WTC11 (cell line): ENCODE data around the gene CLDN22. TPM values are rescaled to one million over a fixed set of nuclear protein-coding genes. Genes with fewer than 3 reads are reported as not detected.

ENCODE experiments used
- ATAC-seq: fragments of 200-7000 bp; cut with Tn5 transposase; 2 replicates; pipeline ENCODE4 v1.10.0; 2021; ENCODE audit warnings: mild to moderate bottlenecking, moderate library complexity
- CTCF ChIA-PET: fragments of 300-600 bp; sonication (Branson Sonifier 250); formaldehyde crosslinking; loops from one replicate; lab custom pipeline; 2021; ENCODE audit warnings: antibody characterized with exemption; lab: Charles Lee
- POLR2A ChIA-PET: fragments of 350-600 bp; sonication (Branson Sonifier 250); formaldehyde crosslinking; loops from one replicate; lab custom pipeline; 2021; ENCODE audit warnings: antibody characterized with exemption; lab: Charles Lee
- DNase-seq: peaks from one replicate; pipeline ENCODE4 v3.0.0; 2021; ENCODE audit warnings: low spot score
- H3K27ac Mint-ChIP-seq: 2 replicates; pipeline ENCODE4 v1.8.0; 2021; ENCODE audit warnings: mixed read lengths
- H3K27me3 Mint-ChIP-seq: 2 replicates; pipeline ENCODE4 v1.8.0; 2021; ENCODE audit warnings: low read depth, mild to moderate bottlenecking, moderate library complexity, mixed read lengths
- H3K36me3 Mint-ChIP-seq: 2 replicates; pipeline ENCODE4 v1.8.0; 2021; ENCODE audit warnings: mixed read lengths
- H3K4me1 Mint-ChIP-seq: 2 replicates; pipeline ENCODE4 v1.8.0; 2022; ENCODE audit warnings: mixed read lengths
- H3K4me3 Mint-ChIP-seq: 2 replicates; pipeline ENCODE4 v1.8.0; 2021; ENCODE audit warnings: mild to moderate bottlenecking, moderate library complexity, mixed read lengths
- H3K9me3 Mint-ChIP-seq: 2 replicates; pipeline ENCODE4 v1.8.0; 2021; ENCODE audit warnings: mixed read lengths
- CREB1 ChIP-seq: sonication (generic); formaldehyde crosslinking; IDR thresholded peaks from 2 replicates; pipeline ENCODE4 v1.8.0; 2023; ENCODE audit warnings: mild to moderate bottlenecking, missing genetic modification reagents
- EMX1 ChIP-seq: fragments of 250-450 bp; sonication (Bioruptor Pico); IDR thresholded peaks from 2 replicates; pipeline ENCODE4 v1.8.0; 2021; ENCODE audit warnings: mild to moderate bottlenecking
- ETV6 ChIP-seq: sonication (generic); formaldehyde crosslinking; IDR thresholded peaks from 2 replicates; pipeline ENCODE4 v1.8.1; 2022; ENCODE audit warnings: mild to moderate bottlenecking, missing genetic modification reagents
- NFYB ChIP-seq: sonication (generic); formaldehyde crosslinking; conservative IDR thresholded peaks from 2 replicates; pipeline ENCODE4 v1.8.0; 2022; ENCODE audit warnings: low read depth, missing genetic modification reagents
- OVOL2 ChIP-seq: fragments of 250-450 bp; sonication (Bioruptor Pico); IDR thresholded peaks from 2 replicates; pipeline ENCODE4 v1.9.0; 2021; ENCODE audit warnings: mild to moderate bottlenecking, borderline replicate concordance
- PRRX2 ChIP-seq: fragments of 250-450 bp; sonication (Bioruptor Pico); IDR thresholded peaks from 2 replicates; pipeline ENCODE4 v1.8.0; 2021; ENCODE audit warnings: mild to moderate bottlenecking
- TCF7 ChIP-seq: sonication (generic); formaldehyde crosslinking; IDR thresholded peaks from 2 replicates; pipeline ENCODE4 v1.8.0; 2022; ENCODE audit warnings: mild to moderate bottlenecking, low read depth, missing genetic modification reagents, moderate library complexity
- ZNF263 ChIP-seq: sonication (generic); formaldehyde crosslinking; IDR thresholded peaks from 2 replicates; pipeline ENCODE4 v1.8.1; 2022; ENCODE audit warnings: low read depth, mild to moderate bottlenecking, moderate library complexity, missing genetic modification reagents
- ZNF423 ChIP-seq: fragments of 250-450 bp; sonication (Bioruptor Pico); IDR thresholded peaks from 2 replicates; pipeline ENCODE4 v2.1.2; 2022; ENCODE audit warnings: mild to moderate bottlenecking, moderate library complexity
- total RNA-seq: library from RNA; stranded (reverse); gene quantifications from 3 replicates; pipeline ENCODE4 v1.2.3, GENCODE V29; 2021
- TF ChIP-seq, protein P1 (sequence below): fragments of 250-450 bp; sonication (Bioruptor Pico); IDR thresholded peaks from 2 replicates; pipeline ENCODE4 v1.9.0; 2021; ENCODE audit warnings: mild to moderate bottlenecking
- TF ChIP-seq, protein P2 (sequence below): sonication (generic); formaldehyde crosslinking; IDR thresholded peaks from 2 replicates; pipeline ENCODE4 v1.8.0; 2022; ENCODE audit warnings: mild to moderate bottlenecking, missing genetic modification reagents
- TF ChIP-seq, protein P3 (sequence below): sonication (generic); formaldehyde crosslinking; IDR thresholded peaks from 2 replicates; pipeline ENCODE4 v1.8.0; 2023; ENCODE audit warnings: missing genetic modification reagents
- TF ChIP-seq, protein P4 (sequence below): sonication (generic); formaldehyde crosslinking; IDR thresholded peaks from 2 replicates; pipeline ENCODE4 v1.8.0; 2022; ENCODE audit warnings: mild to moderate bottlenecking, missing genetic modification reagents
- TF ChIP-seq, protein P5 (sequence below): sonication (generic); formaldehyde crosslinking; conservative IDR thresholded peaks from 2 replicates; pipeline ENCODE4 v1.8.1; 2022; ENCODE audit warnings: mild to moderate bottlenecking, missing genetic modification reagents
- TF ChIP-seq, protein P6 (sequence below): sonication (generic); formaldehyde crosslinking; IDR thresholded peaks from 2 replicates; pipeline ENCODE4 v1.8.1; 2023; ENCODE audit warnings: mild to moderate bottlenecking, moderate library complexity, missing genetic modification reagents
- TF ChIP-seq, protein P7 (sequence below): fragments of 250-450 bp; sonication (Bioruptor Pico); IDR thresholded peaks from 2 replicates; pipeline ENCODE4 v1.8.0; 2021; ENCODE audit warnings: mild to moderate bottlenecking
- TF ChIP-seq, protein P8 (sequence below): sonication (generic); formaldehyde crosslinking; IDR thresholded peaks from 2 replicates; pipeline ENCODE4 v1.8.1; 2023; ENCODE audit warnings: mild to moderate bottlenecking, missing genetic modification reagents, borderline replicate concordance

CLDN22 gene
- total RNA-seq, 1 experiment from 2014 or later, result not detected

DNA sequence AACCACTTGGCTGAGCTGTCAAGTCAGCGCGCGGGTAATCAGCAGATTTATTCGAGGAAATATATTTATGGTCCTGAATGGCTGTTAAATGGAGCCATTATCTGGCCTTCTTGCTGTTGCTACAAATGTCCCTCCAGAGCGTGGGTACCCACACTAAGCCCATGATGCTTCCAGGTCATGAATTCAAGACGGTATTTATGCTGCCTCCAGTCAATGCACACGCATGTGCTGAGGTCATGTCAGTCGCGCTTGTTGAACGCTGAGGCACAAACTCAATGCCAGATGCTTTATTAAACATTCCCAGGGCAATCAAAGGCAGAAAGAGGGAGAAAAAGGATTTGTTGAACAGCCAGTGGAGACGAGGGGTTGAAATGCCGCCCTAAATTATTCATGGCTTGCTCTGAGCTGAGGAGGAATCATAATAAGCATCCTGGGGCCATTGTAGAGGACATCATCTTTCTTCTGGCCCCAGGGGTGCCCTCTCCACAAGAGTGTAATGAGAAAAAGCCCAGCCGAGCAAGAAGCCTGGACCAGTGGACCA lies 38.2 kb upstream of the CLDN22 start:
- Mint-ChIP-seq H3K4me1 (peaks cover 11% of the 10 kb centered on the region), H3K9me3 (peaks cover 6% of the 10 kb centered on the region), H3K4me3 (no peak overlapping the region), H3K27me3 (no peaks in the 10 kb centered on the region; the same call in 1 of the 2 replicates), H3K27ac (no peak overlapping the region), H3K36me3 (no peaks in the 10 kb centered on the region)
- ChIA-PET CTCF (no interaction called here), POLR2A (no interaction called here)
- no peak for DNase-seq
- ATAC-seq, result no peak
- TF ChIP-seq CREB1 (CRISPR knock-in tag) (no peak), OVOL2 (CRISPR knock-in tag) (no peak), NFYB (CRISPR knock-in tag) (no peak), ZNF423 (CRISPR knock-in tag) (no peak), ZNF263 (no peak)
- TF ChIP-seq, protein P1, sequence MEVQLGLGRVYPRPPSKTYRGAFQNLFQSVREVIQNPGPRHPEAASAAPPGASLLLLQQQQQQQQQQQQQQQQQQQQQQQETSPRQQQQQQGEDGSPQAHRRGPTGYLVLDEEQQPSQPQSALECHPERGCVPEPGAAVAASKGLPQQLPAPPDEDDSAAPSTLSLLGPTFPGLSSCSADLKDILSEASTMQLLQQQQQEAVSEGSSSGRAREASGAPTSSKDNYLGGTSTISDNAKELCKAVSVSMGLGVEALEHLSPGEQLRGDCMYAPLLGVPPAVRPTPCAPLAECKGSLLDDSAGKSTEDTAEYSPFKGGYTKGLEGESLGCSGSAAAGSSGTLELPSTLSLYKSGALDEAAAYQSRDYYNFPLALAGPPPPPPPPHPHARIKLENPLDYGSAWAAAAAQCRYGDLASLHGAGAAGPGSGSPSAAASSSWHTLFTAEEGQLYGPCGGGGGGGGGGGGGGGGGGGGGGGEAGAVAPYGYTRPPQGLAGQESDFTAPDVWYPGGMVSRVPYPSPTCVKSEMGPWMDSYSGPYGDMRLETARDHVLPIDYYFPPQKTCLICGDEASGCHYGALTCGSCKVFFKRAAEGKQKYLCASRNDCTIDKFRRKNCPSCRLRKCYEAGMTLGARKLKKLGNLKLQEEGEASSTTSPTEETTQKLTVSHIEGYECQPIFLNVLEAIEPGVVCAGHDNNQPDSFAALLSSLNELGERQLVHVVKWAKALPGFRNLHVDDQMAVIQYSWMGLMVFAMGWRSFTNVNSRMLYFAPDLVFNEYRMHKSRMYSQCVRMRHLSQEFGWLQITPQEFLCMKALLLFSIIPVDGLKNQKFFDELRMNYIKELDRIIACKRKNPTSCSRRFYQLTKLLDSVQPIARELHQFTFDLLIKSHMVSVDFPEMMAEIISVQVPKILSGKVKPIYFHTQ, result no peak
- TF ChIP-seq, protein P2, sequence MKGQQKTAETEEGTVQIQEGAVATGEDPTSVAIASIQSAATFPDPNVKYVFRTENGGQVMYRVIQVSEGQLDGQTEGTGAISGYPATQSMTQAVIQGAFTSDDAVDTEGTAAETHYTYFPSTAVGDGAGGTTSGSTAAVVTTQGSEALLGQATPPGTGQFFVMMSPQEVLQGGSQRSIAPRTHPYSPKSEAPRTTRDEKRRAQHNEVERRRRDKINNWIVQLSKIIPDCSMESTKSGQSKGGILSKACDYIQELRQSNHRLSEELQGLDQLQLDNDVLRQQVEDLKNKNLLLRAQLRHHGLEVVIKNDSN (CRISPR knock-in tag), result no peak
- TF ChIP-seq, protein P3, sequence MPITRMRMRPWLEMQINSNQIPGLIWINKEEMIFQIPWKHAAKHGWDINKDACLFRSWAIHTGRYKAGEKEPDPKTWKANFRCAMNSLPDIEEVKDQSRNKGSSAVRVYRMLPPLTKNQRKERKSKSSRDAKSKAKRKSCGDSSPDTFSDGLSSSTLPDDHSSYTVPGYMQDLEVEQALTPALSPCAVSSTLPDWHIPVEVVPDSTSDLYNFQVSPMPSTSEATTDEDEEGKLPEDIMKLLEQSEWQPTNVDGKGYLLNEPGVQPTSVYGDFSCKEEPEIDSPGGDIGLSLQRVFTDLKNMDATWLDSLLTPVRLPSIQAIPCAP, result no peak
- TF ChIP-seq, protein P4, sequence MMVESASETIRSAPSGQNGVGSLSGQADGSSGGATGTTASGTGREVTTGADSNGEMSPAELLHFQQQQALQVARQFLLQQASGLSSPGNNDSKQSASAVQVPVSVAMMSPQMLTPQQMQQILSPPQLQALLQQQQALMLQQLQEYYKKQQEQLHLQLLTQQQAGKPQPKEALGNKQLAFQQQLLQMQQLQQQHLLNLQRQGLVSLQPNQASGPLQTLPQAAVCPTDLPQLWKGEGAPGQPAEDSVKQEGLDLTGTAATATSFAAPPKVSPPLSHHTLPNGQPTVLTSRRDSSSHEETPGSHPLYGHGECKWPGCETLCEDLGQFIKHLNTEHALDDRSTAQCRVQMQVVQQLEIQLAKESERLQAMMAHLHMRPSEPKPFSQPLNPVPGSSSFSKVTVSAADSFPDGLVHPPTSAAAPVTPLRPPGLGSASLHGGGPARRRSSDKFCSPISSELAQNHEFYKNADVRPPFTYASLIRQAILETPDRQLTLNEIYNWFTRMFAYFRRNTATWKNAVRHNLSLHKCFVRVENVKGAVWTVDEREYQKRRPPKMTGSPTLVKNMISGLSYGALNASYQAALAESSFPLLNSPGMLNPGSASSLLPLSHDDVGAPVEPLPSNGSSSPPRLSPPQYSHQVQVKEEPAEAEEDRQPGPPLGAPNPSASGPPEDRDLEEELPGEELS, result no peak
- TF ChIP-seq, protein P5, sequence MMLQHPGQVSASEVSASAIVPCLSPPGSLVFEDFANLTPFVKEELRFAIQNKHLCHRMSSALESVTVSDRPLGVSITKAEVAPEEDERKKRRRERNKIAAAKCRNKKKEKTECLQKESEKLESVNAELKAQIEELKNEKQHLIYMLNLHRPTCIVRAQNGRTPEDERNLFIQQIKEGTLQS, result no peak
- TF ChIP-seq, protein P6, sequence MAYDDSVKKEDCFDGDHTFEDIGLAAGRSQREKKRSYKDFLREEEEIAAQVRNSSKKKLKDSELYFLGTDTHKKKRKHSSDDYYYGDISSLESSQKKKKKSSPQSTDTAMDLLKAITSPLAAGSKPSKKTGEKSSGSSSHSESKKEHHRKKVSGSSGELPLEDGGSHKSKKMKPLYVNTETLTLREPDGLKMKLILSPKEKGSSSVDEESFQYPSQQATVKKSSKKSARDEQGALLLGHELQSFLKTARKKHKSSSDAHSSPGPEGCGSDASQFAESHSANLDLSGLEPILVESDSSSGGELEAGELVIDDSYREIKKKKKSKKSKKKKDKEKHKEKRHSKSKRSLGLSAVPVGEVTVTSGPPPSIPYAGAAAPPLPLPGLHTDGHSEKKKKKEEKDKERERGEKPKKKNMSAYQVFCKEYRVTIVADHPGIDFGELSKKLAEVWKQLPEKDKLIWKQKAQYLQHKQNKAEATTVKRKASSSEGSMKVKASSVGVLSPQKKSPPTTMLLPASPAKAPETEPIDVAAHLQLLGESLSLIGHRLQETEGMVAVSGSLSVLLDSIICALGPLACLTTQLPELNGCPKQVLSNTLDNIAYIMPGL (CRISPR knock-in tag), result no peak

DNA sequence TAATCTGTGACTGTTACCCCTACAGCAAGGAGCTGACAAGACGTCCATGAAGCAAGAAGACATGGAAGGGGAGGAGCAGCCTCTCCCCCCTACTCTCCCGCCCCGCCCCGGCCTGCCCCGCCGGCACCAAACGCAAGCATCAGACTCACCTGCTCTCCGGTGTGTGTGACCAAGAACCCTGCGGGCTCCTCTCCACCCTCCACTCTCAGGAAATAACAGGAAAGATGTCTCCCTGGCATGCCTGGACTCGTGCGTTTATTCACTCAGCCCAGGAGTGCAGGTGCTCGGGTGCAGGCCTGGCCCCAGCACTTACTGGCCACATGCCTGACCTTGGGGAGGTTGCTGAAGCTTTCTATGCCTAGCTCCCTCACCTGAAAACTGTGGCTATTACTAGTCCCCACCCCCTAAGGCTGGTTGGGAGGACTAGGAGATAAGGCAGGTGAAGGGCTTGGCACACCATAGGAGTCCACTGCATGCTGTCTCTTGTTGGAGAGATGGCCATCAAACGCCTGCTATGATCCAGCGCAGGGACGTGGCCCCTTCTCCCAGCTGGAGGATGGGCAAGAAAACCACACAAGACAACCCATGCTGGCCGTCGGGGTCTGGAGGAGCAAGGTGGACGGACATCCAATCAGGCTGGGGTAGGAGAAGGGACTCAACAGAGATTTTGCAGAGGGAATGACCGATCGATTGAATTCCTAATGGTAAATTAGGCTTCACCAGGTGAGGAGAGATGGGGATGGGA lies 37.0 kb upstream of the CLDN22 start:
- no peak overlapping the region for H3K4me3 Mint-ChIP-seq
- TF ChIP-seq ETV6 (CRISPR knock-in tag), result no peak
- no peak for TF ChIP-seq TCF7
- TF ChIP-seq PRRX2 (CRISPR knock-in tag), result no peak
- TF ChIP-seq, protein P7, sequence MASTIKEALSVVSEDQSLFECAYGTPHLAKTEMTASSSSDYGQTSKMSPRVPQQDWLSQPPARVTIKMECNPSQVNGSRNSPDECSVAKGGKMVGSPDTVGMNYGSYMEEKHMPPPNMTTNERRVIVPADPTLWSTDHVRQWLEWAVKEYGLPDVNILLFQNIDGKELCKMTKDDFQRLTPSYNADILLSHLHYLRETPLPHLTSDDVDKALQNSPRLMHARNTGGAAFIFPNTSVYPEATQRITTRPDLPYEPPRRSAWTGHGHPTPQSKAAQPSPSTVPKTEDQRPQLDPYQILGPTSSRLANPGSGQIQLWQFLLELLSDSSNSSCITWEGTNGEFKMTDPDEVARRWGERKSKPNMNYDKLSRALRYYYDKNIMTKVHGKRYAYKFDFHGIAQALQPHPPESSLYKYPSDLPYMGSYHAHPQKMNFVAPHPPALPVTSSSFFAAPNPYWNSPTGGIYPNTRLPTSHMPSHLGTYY, result no peak
- TF ChIP-seq, protein P1, result no peak
- TF ChIP-seq, protein P8, sequence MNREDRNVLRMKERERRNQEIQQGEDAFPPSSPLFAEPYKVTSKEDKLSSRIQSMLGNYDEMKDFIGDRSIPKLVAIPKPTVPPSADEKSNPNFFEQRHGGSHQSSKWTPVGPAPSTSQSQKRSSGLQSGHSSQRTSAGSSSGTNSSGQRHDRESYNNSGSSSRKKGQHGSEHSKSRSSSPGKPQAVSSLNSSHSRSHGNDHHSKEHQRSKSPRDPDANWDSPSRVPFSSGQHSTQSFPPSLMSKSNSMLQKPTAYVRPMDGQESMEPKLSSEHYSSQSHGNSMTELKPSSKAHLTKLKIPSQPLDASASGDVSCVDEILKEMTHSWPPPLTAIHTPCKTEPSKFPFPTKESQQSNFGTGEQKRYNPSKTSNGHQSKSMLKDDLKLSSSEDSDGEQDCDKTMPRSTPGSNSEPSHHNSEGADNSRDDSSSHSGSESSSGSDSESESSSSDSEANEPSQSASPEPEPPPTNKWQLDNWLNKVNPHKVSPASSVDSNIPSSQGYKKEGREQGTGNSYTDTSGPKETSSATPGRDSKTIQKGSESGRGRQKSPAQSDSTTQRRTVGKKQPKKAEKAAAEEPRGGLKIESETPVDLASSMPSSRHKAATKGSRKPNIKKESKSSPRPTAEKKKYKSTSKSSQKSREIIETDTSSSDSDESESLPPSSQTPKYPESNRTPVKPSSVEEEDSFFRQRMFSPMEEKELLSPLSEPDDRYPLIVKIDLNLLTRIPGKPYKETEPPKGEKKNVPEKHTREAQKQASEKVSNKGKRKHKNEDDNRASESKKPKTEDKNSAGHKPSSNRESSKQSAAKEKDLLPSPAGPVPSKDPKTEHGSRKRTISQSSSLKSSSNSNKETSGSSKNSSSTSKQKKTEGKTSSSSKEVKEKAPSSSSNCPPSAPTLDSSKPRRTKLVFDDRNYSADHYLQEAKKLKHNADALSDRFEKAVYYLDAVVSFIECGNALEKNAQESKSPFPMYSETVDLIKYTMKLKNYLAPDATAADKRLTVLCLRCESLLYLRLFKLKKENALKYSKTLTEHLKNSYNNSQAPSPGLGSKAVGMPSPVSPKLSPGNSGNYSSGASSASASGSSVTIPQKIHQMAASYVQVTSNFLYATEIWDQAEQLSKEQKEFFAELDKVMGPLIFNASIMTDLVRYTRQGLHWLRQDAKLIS (CRISPR knock-in tag), result no peak
- no peak for TF ChIP-seq EMX1 (CRISPR knock-in tag)

More for the DNA sequence above, 37.0 kb upstream of the CLDN22 start:
- Mint-ChIP-seq H3K27me3 (no peaks in the 10 kb centered on the region; the same call in 1 of the 2 replicates), H3K36me3 (no peaks in the 10 kb centered on the region), H3K9me3 (peaks cover 6% of the 10 kb centered on the region), H3K27ac (no peak overlapping the region), H3K4me1 (peaks cover 8% of the 10 kb centered on the region)
- DNase-seq, result no peak
- ChIA-PET POLR2A (no interaction called here), CTCF (no interaction called here)
- no peak for ATAC-seq
